HG03442 (cell line): Measurements from ENCODE around the gene ZNF319.

Source experiments
- ATAC-seq: cut with Tn5 transposase; IDR thresholded peaks from one replicate; pipeline ENCODE4 v1.9.1; 2021; ENCODE audit warnings: mild to moderate bottlenecking, moderate library complexity; ENCODE audit not compliant: unreplicated experiment

The ZNF319 gene

GRCh38 chr16:57998992-57999365 is 1.5 kb downstream of the ZNF319 start:
- no peak for ATAC-seq

- ATAC-seq: no peak
These were observed 2.0 kb downstream of the ZNF319 start for GRCh38 chr16:57998486-57998885.

GRCh38 chr16:57997528-57998265 is 2.8 kb downstream of the ZNF319 start:
- ATAC-seq: no peak

- ATAC-seq: no peak
These were observed 3.3 kb downstream of the ZNF319 start for GRCh38 chr16:57997176-57997527.

- no peak for ATAC-seq
These were observed 3.9 kb downstream of the ZNF319 start for GRCh38 chr16:57996406-57997175.

- ATAC-seq: no peak
These were observed 4.6 kb downstream of the ZNF319 start for GRCh38 chr16:57995721-57996405.

GRCh38 chr16:57994778-57995177 is 5.7 kb downstream of the ZNF319 start:
- peak; percentile 50 for ATAC-seq

GRCh38 chr16:57994361-57994760 is 6.1 kb downstream of the ZNF319 start:
- no peak for ATAC-seq

GRCh38 chr16:57993897-57994296 is 6.6 kb downstream of the ZNF319 start:
- ATAC-seq: no peak

- ATAC-seq: no peak
These were observed 7.0 kb downstream of the ZNF319 start for GRCh38 chr16:57993438-57993837.

- no peak for ATAC-seq
These were observed 8.4 kb downstream of the ZNF319 start for GRCh38 chr16:57992084-57992483.

GRCh38 chr16:57991551-57992059 is 8.9 kb downstream of the ZNF319 start:
- ATAC-seq: no peak

GRCh38 chr16:57988929-57989328 is 11.5 kb downstream of the ZNF319 start:
- no peak for ATAC-seq

- no peak for ATAC-seq
These were observed 12.9 kb downstream of the ZNF319 start for GRCh38 chr16:57987441-57988177.

GRCh38 chr16:57986196-57986595 is 14.3 kb downstream of the ZNF319 start:
- ATAC-seq: no peak

- peak; percentile 15 for ATAC-seq
These were observed 15.0 kb downstream of the ZNF319 start for GRCh38 chr16:57985204-57986181.

- peak; percentile 81 for ATAC-seq
These were observed 15.8 kb downstream of the ZNF319 start for GRCh38 chr16:57984443-57985203.

- no peak for ATAC-seq
These were observed 18.1 kb downstream of the ZNF319 start for GRCh38 chr16:57982385-57982784.

GRCh38 chr16:57981636-57982035 is 18.8 kb downstream of the ZNF319 start:
- no peak for ATAC-seq
